ENCODE results near the gene LRCH1.

LRCH1 gene

GRCh38 chr13:46535825-46536224 is 17.1 kb upstream of the LRCH1 start:
- DNase-seq (ENCODE audit: low read depth in 2 of 2) = no peak

- no peak for DNase-seq (ENCODE audit: low read depth in 2 of 2)
These were observed 16.6 kb upstream of the LRCH1 start for GRCh38 chr13:46536341-46536740.

GRCh38 chr13:46539231-46539630 is 13.7 kb upstream of the LRCH1 start:
- no peak for DNase-seq (ENCODE audit: low read depth in 2 of 2)

- no peak for DNase-seq (ENCODE audit: low read depth in 2 of 2)
These were observed 11.8 kb upstream of the LRCH1 start for GRCh38 chr13:46541210-46541609.

- DNase-seq (ENCODE audit: low read depth in 2 of 2) = no peak
These were observed 10.1 kb upstream of the LRCH1 start for GRCh38 chr13:46542833-46543232.

- no peak for DNase-seq (ENCODE audit: low read depth in 2 of 2)
These were observed 9.7 kb upstream of the LRCH1 start for GRCh38 chr13:46543287-46543686.

- DNase-seq (ENCODE audit: low read depth in 2 of 2) = no peak
These were observed 8.8 kb upstream of the LRCH1 start for GRCh38 chr13:46544208-46544607.

- no peak for DNase-seq (ENCODE audit: low read depth in 2 of 2)
These were observed 8.2 kb upstream of the LRCH1 start for GRCh38 chr13:46544811-46545210.

- no peak for DNase-seq (ENCODE audit: low read depth in 2 of 2)
These were observed 6.7 kb upstream of the LRCH1 start for GRCh38 chr13:46546084-46546768.

GRCh38 chr13:46550822-46551221 is 2.1 kb upstream of the LRCH1 start:
- DNase-seq (ENCODE audit: low read depth in 2 of 2) = no peak

- DNase-seq (ENCODE audit: low read depth in 2 of 2) = peak; percentile 56 to 65
These were observed 1.3 kb upstream of the LRCH1 start for GRCh38 chr13:46551410-46552302.

GRCh38 chr13:46552303-46552682 is 677 bp upstream of the LRCH1 start:
- no peak for DNase-seq (ENCODE audit: low read depth in 2 of 2)

GRCh38 chr13:46553521-46553885 is 533 bp downstream of the LRCH1 start:
- no peak for DNase-seq (ENCODE audit: low read depth in 2 of 2)

- peak; percentile 43 to 58 for DNase-seq (ENCODE audit: low read depth in 2 of 2)
These were observed 1.2 kb downstream of the LRCH1 start for GRCh38 chr13:46553886-46554858.

- DNase-seq (ENCODE audit: low read depth in 2 of 2) = no peak
These were observed 2.0 kb downstream of the LRCH1 start for GRCh38 chr13:46554951-46555350.

- no peak for DNase-seq (ENCODE audit: low read depth in 2 of 2)
These were observed 2.9 kb downstream of the LRCH1 start for GRCh38 chr13:46555722-46556417.

GRCh38 chr13:46556418-46556779 is 3.4 kb downstream of the LRCH1 start:
- no peak for DNase-seq (ENCODE audit: low read depth in 2 of 2)

GRCh38 chr13:46559272-46559805 is 6.4 kb downstream of the LRCH1 start:
- DNase-seq (ENCODE audit: low read depth in 2 of 2) = no peak

GRCh38 chr13:46560778-46561177 is 7.8 kb downstream of the LRCH1 start:
- no peak for DNase-seq (ENCODE audit: low read depth in 2 of 2)

- DNase-seq (ENCODE audit: low read depth in 2 of 2) = no peak
These were observed 8.3 kb downstream of the LRCH1 start for GRCh38 chr13:46561286-46561685.

- DNase-seq (ENCODE audit: low read depth in 2 of 2) = no peak
These were observed 8.7 kb downstream of the LRCH1 start for GRCh38 chr13:46561691-46562090.
